HG02610 (cell line): ENCODE measurements around the gene OPN4.

Source experiments
- ATAC-seq: cut with Tn5 transposase; IDR thresholded peaks from one replicate; pipeline ENCODE4 v1.9.1; 2021; ENCODE audit warnings: mild to moderate bottlenecking, moderate library complexity; ENCODE audit not compliant: unreplicated experiment

The OPN4 gene

GRCh38 chr10:86647773-86648703, 6.3 kb upstream of the OPN4 start:
- ATAC-seq = no peak

DNA sequence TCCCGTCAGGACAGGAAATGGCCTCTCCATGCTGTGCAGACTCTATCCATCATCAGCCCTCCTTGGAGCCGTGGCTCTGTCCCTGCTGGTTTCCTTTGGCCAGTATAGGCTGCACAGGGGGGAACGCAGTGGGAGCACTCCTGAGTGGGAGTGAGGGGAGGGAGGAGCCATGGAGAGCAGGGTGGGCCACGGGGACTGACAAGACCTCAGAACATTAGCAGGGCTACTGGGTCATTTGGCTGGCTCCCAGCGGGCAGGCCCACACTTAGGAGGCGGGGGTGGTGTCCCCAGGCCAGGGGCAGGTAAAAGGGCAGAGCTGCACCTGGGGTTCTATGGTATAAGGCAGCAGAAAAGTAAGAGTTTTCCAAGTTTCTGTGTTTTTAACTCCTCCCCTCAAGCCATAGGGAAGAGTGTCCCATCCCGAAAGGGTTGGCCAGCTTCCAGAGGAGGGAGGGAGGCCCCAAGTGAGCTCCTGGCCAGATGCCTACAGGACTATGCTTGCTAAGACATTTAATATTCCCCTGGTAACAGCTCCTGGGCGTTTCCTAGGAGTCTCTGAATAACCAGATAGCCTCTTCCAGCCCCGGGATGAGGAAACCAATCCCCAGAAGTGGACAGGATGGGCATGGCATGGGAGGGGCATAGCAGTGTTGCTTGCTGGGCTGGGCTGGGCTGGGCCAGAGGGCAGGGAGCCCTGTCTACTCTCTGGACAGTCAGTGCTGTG, 5.5 kb upstream of the OPN4 start:
- no peak for ATAC-seq

GRCh38 chr10:86649471-86650150, 4.7 kb upstream of the OPN4 start:
- ATAC-seq = no peak

DNA sequence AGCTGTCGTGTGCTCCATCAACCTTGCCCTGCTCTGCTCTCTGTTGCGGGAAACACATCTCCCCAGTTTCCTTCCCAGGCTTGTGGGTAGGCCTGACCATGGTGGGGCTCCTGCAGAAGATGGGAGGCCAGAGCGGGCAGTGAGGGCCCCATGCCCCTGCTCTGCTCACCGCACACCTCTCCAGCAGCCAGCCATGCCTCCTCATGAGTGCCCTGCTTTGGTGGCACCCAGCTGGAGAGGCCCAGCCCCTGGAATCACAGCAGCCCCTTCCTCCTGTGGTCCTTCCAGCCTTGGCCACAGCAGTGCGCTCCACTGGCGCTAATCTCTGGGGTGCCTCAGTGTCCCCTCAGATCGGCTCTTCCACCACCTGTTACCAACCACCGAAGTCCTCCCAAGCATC, 4.2 kb upstream of the OPN4 start:
- ATAC-seq = no peak

DNA sequence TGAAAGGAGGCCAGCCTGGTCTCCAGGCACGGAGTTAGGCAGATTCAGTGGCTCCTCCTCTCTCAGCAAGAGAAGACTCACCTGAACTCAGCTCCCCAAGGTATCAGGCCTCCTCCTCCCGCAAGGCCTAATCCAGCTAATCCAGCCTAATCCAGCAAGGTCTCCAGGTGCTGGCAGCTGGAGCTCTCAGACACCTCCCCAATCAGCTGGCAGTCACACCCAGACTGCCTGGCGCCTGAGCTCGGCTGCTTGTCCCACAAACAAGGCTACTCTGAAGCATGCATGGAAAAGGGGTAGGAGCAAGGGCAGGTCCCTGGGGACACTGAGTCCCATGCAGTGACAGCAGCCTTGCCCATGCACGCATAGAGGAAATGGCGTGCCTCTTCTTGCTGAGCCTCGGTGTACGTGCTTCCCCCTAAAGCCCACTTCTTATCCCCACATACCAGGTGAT, 3.3 kb upstream of the OPN4 start:
- ATAC-seq = no peak

GRCh38 chr10:86651631-86652331, 2.6 kb upstream of the OPN4 start:
- no peak for ATAC-seq

- ATAC-seq = no peak
Observed at GRCh38 chr10:86652361-86653202, 1.8 kb upstream of the OPN4 start.

- no peak for ATAC-seq
Observed at GRCh38 chr10:86653379-86653778, 968 bp upstream of the OPN4 start.

DNA sequence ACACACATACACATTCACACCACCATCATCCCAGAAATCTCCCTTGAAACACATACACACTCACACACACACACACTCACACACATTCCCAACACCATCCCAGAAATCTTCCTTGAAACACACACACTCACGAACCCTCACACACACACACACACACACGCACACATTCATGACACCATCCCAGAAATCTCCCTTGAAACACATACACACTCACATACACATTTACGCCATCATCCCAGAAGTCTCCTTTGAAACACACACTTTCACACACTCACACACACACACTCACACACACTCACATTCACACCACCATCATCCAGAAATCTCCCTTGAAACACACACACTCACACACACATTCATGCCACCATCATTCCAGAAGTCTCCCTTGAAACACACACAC, 360 bp upstream of the OPN4 start:
- no peak for ATAC-seq

DNA sequence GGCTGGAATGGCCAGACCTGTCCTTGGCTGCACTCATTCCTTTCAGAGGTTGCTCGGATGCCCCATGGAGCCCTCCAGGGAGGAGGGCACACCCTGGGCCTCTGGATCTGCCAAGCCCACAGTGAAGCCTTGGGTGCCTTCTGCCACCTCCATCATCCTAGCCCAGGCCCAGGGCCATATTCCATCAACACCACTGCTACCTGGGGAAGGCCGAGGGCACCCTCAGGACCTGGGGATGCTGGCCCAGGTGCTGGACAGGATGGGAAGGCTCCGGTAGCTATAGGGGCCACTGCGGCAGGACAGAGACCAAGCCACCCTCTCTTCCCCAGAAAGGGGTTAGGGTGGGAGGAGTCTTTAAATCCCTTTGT, 810 bp downstream of the OPN4 start:
- ATAC-seq = no peak

- ATAC-seq = no peak
Observed at GRCh38 chr10:86655596-86655995, 1.2 kb downstream of the OPN4 start.

DNA sequence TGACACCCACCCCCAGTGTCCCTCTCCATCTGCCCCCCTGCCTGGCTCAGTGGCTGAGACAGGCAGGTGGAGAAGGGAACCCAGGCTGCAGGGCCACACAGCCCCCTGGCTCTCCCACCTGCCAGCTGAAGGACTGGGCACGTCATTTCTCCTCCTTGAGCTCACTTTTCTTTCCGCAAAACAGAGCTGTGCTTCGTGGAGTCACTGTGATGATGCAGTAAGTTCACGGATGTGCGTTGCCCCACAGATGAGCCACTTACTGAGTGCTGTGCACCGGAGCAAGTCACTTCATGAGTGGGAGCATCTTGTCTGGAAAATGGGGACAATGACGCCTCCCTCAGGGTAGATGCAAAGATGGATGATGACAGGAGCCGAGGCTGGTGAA, 2.7 kb downstream of the OPN4 start:
- no peak for ATAC-seq

DNA sequence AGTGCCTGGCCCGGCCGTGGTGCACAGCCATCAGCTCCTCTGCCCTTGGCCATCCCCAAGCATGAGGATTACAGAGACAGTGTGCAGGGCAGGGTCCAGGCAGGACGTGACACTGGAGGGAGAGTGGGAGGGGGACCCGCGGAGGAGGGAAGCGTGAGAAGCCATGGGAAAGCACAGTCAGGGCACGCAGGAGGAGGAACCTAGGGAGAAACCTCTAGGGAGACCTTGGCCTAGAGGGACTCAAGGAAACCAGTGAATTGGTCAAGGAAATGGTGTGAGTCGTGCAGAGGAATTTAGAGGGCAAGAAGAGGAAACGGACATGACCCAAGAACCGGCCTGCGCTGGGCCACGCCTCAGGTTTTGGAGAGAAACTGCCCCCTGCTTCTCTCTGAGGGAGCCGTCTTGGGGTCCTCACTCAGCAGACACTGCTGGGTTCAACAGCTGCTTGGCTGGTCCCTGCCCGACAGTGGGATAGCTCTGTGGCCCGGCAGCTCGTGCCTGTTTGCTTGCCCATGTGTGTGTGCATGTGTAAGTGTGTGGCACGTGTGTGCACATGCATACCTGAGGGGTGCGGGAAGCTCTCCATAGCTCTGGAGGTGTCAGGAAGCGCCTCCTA, 3.2 kb downstream of the OPN4 start:
- ATAC-seq = no peak

DNA sequence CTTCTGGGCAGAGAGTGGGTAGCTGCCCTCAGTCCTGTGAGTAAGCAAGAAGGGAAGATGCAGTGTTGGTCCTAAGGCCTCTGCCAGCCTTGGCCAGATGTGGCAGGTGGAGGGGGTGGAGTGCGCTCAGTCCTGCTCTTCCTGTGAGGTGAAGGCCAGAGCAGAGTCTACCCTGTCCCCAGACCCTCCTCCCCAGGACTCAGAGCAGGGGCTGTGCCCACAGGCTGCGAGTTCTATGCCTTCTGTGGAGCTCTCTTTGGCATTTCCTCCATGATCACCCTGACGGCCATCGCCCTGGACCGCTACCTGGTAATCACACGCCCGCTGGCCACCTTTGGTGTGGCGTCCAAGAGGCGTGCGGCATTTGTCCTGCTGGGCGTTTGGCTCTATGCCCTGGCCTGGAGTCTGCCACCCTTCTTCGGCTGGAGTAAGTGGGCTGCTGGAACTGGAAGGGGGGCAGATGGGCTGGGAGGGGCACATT, 4.0 kb downstream of the OPN4 start:
- no peak for ATAC-seq

GRCh38 chr10:86658751-86659150, 4.4 kb downstream of the OPN4 start:
- no peak for ATAC-seq

DNA sequence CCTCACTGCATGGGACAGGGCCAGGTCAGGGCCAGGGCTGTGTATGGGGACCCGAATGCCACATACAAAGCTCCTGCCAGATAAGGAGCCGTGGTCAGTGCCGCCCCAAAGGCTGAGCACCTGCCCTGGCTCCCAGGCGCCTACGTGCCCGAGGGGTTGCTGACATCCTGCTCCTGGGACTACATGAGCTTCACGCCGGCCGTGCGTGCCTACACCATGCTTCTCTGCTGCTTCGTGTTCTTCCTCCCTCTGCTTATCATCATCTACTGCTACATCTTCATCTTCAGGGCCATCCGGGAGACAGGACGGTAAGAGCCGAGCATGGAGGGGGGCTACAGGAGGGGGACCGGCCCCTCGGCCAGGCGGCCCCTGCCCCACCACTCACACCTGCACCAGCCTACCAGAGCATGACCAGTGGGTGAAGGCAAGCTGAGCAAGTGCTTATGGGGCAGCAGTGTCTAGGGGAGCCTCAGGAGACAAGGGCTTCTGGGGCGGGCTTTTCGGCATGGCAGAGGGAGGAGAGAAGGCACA, 4.9 kb downstream of the OPN4 start:
- no peak for ATAC-seq

DNA sequence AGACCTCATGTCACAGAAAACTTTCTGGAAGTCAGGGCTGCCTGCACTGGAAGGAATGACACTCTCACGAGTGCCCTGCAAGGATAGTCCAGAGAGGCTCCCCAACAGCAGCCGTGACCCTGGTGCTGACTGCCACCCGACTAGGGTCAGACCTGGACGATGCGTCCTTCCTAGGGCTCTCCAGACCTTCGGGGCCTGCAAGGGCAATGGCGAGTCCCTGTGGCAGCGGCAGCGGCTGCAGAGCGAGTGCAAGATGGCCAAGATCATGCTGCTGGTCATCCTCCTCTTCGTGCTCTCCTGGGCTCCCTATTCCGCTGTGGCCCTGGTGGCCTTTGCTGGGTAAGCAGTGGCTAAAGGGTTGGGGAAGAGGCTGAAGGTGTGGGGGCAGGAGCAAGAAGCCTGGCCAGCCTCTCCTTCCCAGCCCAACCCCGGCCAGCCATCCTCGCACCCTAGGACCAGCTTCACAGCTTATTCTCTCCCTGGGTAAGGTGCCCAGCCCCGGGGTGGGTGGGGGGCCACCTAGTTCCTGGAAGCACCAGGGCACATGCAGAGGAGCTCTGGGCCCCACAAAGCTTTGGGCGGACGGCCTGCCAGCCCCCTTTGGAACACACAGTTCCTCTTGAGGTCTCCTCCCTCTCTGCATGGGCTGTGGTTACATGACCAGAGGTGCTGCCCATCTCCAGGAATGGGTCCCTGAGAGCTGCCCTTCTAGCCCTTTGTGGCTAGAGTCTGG, 5.5 kb downstream of the OPN4 start:
- ATAC-seq = no peak

- no peak for ATAC-seq
Observed at GRCh38 chr10:86661161-86662025, 7.0 kb downstream of the OPN4 start.
